GM06990 (cell line): Measurements from ENCODE around the gene MEX3A.

Experiments
- DNase-seq: peaks from one replicate; pipeline ENCODE4 v3.0.0-alpha.2; 2011; ENCODE audit not compliant: insufficient read length; ENCODE audit errors: extremely low read depth
- H3K27me3 ChIP-seq: replicated peaks from 2 replicates; pipeline ENCODE4 v1.6.0; 2011; ENCODE audit warnings: low read length; ENCODE audit not compliant: control insufficient read depth, insufficient read depth
- H3K36me3 ChIP-seq: 2 replicates; pipeline ENCODE4 v1.5.1; 2011; ENCODE audit warnings: low read length; ENCODE audit not compliant: control insufficient read depth, insufficient read depth
- H3K4me3 ChIP-seq: replicated peaks from 2 replicates; pipeline ENCODE4 v1.5.1; 2011; ENCODE audit warnings: low read depth, mild to moderate bottlenecking, control low read depth, low read length
- CTCF ChIP-seq: IDR thresholded peaks from 2 replicates; pipeline ENCODE4 v1.5.1; 2011; ENCODE audit warnings: low read length, control low read depth, mild to moderate bottlenecking, inconsistent platforms; ENCODE audit not compliant: insufficient read depth, poor library complexity, severe bottlenecking

The MEX3A gene

DNA sequence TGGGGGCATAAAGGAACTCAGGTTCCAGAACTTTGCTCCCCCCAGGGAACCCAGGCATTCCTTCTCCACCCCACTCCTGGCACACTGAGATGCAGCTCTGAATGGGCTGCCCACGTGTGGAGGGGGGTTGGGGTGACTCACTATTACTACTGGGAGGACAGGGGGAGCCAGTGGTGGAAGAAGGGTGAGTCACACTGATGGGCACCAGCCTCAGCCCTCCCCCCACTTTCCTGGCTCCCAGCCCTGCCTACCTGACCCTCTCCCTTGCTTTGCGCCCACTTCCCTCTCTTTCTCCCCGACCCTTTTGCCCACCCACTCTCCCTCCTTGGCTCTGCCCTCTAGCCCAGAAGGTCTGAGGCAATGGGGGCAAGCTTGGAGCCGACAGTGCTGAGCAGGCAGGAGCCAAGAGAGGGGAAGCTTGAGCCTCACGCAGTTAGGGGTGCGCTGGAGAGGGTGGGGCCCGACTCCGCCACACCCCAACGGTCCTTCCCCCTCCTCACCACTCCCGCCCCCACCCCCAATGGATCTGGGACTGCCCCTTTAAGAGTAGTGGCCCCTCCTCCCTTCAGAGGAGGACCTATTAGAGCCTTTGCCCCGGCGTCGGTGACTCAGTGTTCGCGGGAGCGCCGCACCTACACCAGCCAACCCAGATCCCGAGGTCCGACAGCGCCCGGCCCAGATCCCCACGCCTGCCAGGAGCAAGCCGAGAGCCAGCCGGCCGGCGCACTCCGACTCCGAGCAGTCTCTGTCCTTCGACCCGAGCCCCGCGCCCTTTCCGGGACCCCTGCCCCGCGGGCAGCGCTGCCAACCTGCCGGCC, 32.0 kb upstream of the MEX3A start, which contains the start of gene LMNA:
Gene LMNA (plus strand): TSS at position 611 of the 818 bp plus-strand sequence. CDS start 208 bp downstream, outside the sequence.
- Histone ChIP-seq H3K27me3 (no peaks in the 10 kb centered on the region), H3K36me3 (no peaks in the 10 kb centered on the region; the same call in none of the 2 replicates), H3K4me3 (peak within 1 kb of the TSS; percentile 71)
- TF ChIP-seq CTCF: no peak
- DNase-seq: peak; percentile 74

DNA sequence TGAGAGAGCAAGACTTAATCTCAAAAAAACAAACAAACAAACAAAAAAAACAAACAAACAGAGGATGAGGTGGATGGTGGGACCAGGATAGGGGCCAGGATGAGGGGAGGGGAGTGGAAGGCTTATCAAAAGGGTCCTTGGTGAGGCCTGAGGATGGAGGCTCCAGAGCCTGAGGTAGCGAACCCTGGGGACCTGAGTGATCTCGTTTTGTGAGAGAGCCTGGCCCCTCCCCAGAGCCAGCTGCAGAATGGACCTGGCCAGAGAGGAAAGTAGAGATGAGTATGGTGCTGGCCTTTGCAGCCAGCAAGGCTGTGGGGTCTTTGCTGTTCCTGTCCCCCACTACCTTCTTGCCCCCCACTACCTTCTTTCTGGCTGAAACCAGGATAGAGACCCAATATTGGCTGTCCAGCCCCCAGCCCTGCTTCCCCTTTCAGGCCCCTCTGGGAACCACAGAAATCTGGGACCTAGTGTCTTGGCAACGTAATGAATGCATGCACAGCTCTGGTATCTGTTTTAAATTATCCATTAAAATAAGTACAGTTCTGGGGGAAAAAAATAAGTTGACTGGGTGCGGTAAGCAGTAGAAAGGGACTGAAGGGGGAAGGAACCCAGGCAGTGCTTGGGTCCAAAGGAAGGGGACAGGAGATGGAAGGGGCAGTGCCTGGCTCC, 31.2 kb upstream of the MEX3A start:
- DNase-seq: no peak
- H3K36me3 ChIP-seq: no peaks in the 10 kb centered on the region; the same call in 1 of the 2 replicates
- H3K27me3 ChIP-seq: no peaks in the 10 kb centered on the region
- TF ChIP-seq CTCF: no peak
- H3K4me3 ChIP-seq: no peak overlapping the region

- no peak for TF ChIP-seq CTCF
- DNase-seq: no peak
- no peaks in the 10 kb centered on the region for H3K36me3 ChIP-seq
Observed at GRCh38 chr1:156112276-156113137, 30.2 kb upstream of the MEX3A start.

DNA sequence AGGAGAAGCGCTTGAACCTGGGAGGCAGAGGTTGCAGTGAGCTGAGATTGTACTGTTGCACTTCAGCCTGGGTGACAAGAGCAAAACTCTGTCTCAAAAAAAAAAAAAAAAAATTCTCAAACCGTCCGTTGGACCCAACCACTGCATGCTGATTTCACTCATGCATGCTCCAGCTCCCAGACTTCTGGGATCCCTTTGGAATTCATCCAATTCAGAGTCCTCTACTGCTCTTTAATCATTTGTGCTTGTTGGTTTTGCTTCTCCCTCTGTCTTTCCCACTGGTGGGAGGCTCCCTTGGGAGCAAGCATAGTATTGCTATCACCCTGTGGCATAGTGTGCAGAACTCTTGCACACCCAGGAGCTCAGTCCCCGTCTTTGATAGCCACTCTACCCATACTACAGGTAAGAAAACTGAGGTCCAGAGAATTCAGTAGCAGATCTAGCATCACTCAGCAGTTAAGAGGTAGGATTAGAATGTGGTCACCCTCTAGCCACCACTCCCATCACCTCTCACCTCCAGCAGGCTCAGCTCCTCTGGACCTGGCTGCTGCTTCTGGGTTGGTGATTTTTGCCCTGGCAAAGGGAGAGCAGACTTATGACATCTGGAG, 29.2 kb upstream of the MEX3A start:
- Histone ChIP-seq H3K4me3 (no peak overlapping the region), H3K36me3 (no peaks in the 10 kb centered on the region), H3K27me3 (no peaks in the 10 kb centered on the region)
- no peak for DNase-seq
- no peak for TF ChIP-seq CTCF

More at GRCh38 chr1:156112276-156113137, 30.2 kb upstream of the MEX3A start:
- no peaks in the 10 kb centered on the region for H3K27me3 ChIP-seq
- H3K4me3 ChIP-seq: no peak overlapping the region

DNA sequence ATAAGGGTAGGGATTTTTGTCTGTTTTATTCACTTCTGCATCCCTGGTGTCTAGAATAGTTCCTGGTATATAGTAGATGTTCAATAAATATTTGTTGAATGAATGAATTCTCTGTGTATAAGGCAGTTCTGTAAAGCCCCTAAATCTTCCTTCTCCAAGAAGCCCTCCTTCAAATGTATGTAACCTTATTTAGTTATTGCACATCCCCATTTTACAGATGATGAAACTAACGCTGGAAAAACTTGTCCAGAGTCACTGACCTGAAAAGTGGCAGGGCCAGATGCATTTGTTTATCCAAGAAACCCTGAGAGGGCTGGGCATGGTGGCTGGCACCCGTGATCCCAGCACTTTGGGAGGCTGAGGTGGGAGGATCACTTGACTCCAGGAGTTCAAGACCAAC, 28.0 kb upstream of the MEX3A start:
- DNase-seq: no peak
- no peaks in the 10 kb centered on the region for H3K27me3 ChIP-seq
- H3K36me3 ChIP-seq: no peaks in the 10 kb centered on the region
- no peak for TF ChIP-seq CTCF
- no peak overlapping the region for H3K4me3 ChIP-seq
